Osteoblast (primary cell): Measurements from ENCODE around the gene RTP3. TPM values are rescaled to one million over a fixed set of nuclear protein-coding genes. Genes with fewer than 3 reads are reported as not detected.

Source experiments
- DNase-seq: peaks from one replicate; pipeline ENCODE4 v3.0.0; 2011; ENCODE audit warnings: low spot score, mixed read lengths; ENCODE audit not compliant: insufficient read length; ENCODE audit errors: missing footprints
- H2AFZ ChIP-seq: 2 replicates; pipeline ENCODE4 v1.6.0; 2011; ENCODE audit warnings: mild to moderate bottlenecking, low read length
- H3K27ac ChIP-seq: 2 replicates; pipeline ENCODE4 v1.5.1; 2011; ENCODE audit warnings: mild to moderate bottlenecking, low read depth, low read length, moderate library complexity
- H3K27me3 ChIP-seq: 2 replicates; pipeline ENCODE4 v1.6.0; 2012; ENCODE audit warnings: mild to moderate bottlenecking, control low read depth, inconsistent platforms, low read length, moderate library complexity; ENCODE audit not compliant: insufficient read depth
- H3K36me3 ChIP-seq: 2 replicates; pipeline ENCODE4 v1.5.1; 2011; ENCODE audit warnings: mild to moderate bottlenecking, low read length, control low read depth, moderate library complexity; ENCODE audit not compliant: insufficient read depth
- H3K4me1 ChIP-seq: 2 replicates; pipeline ENCODE4 v1.5.1; 2011; ENCODE audit warnings: mild to moderate bottlenecking, low read length, control low read depth, moderate library complexity; ENCODE audit not compliant: insufficient read depth
- H3K4me2 ChIP-seq: 2 replicates; pipeline ENCODE4 v1.6.0; 2011; ENCODE audit warnings: mild to moderate bottlenecking, low read length; ENCODE audit not compliant: insufficient read depth
- H3K4me3 ChIP-seq: fragments of 200-600 bp; sonication (generic); 3 replicates; pipeline ENCODE4 v1.5.1; 2012; ENCODE audit warnings: mild to moderate bottlenecking, low read length, inconsistent platforms; ENCODE audit not compliant: insufficient read depth
- H3K79me2 ChIP-seq: 2 replicates; pipeline ENCODE4 v1.6.0; 2012; ENCODE audit warnings: mild to moderate bottlenecking, low read length, control low read depth, inconsistent platforms; ENCODE audit not compliant: insufficient read depth
- H3K9me3 ChIP-seq: 2 replicates; pipeline ENCODE4 v1.5.1; 2011; ENCODE audit warnings: low read depth, low read length, control low read depth
- H4K20me1 ChIP-seq: 2 replicates; pipeline ENCODE4 v1.6.0; 2012; ENCODE audit warnings: mild to moderate bottlenecking, low read length, control low read depth; ENCODE audit not compliant: insufficient read depth
- total RNA-seq: library from RNA; depleted of rRNA; stranded (reverse); fragments of >200 nt; gene quantifications from 2 replicates; pipeline ENCODE4 v1.2.3, GENCODE V29; 2012
- TF ChIP-seq, protein P1 (sequence below): IDR thresholded peaks from 2 replicates; pipeline ENCODE4 v1.5.1; 2011; ENCODE audit warnings: mild to moderate bottlenecking, low read depth, low read length, moderate library complexity; ENCODE audit errors: extremely low read depth

Gene RTP3
- total RNA-seq, 1 donor: not detected

DNA sequence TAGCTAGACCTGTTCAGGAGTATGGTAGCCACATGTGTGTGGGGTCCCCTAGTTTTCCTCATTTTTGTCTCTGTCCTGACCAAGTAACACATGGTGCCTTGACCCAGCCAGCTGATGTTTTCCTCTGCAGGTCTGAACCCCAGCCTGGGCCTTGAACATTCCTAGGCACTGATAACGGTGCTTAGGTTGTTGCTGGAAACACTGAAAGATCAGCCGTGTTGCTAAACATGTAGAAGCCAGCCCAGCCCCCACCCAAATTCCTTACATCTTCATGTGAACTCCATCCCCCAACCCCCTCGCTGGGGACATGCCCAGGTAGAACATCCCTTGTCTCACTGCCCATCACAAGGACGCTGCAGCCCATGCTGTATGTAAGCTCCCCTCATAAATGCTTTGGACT lies 18.7 kb downstream of the RTP3 start:
- no peaks in the 10 kb centered on the region for H4K20me1 ChIP-seq
- TF ChIP-seq, protein P1, sequence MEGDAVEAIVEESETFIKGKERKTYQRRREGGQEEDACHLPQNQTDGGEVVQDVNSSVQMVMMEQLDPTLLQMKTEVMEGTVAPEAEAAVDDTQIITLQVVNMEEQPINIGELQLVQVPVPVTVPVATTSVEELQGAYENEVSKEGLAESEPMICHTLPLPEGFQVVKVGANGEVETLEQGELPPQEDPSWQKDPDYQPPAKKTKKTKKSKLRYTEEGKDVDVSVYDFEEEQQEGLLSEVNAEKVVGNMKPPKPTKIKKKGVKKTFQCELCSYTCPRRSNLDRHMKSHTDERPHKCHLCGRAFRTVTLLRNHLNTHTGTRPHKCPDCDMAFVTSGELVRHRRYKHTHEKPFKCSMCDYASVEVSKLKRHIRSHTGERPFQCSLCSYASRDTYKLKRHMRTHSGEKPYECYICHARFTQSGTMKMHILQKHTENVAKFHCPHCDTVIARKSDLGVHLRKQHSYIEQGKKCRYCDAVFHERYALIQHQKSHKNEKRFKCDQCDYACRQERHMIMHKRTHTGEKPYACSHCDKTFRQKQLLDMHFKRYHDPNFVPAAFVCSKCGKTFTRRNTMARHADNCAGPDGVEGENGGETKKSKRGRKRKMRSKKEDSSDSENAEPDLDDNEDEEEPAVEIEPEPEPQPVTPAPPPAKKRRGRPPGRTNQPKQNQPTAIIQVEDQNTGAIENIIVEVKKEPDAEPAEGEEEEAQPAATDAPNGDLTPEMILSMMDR: no peak
- no peak overlapping the region for H3K4me2 ChIP-seq
- no peaks in the 10 kb centered on the region for H3K27me3 ChIP-seq
- no peaks in the 10 kb centered on the region for H3K79me2 ChIP-seq
- H3K27ac ChIP-seq: peak overlapping the region; percentile 55
- H3K9me3 ChIP-seq: no peaks in the 10 kb centered on the region
- H2AFZ ChIP-seq: no peak overlapping the region
- no peaks in the 10 kb centered on the region for H3K36me3 ChIP-seq
- H3K4me3 ChIP-seq: no peak overlapping the region
- peaks cover 13% of the 10 kb centered on the region for H3K4me1 ChIP-seq
- no peak for DNase-seq

DNA sequence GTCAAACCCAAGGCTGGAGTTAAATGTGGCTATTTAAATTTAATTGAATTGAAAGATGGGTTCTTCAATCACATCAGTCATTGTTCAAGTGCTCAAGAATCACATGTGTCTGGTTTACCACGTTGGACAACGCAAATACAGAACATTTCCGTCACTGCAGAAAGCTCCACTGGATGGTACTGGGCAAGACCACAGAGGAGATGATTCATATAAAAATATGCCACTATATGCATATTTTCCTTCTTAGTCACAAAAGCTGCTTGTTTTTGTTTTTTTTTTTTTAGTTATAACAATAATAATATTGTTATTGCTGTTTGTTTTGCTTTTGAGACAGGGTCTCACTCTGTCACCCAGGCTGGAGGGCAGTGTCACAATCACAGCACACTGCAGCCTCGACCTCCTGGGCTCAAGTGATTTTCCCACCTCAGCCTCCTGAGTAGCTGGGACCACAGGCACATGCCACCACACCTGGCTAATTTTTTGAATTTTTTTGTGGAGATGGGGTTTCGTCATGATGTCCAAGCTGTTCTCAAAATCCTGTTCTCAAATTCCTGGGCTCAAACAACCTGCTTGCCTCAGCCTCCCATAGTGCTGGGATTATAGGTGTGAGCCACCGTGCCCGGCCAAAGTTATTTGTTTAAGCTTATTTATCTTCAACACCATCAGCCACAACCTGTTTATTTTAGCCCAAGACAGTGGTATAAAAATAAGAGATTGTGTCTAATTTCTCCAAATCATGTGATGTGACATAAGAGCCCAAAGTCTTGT lies 19.4 kb downstream of the RTP3 start:
- H2AFZ ChIP-seq: no peak overlapping the region
- H3K36me3 ChIP-seq: no peaks in the 10 kb centered on the region
- no peaks in the 10 kb centered on the region for H3K9me3 ChIP-seq
- TF ChIP-seq, protein P1: no peak
- no peaks in the 10 kb centered on the region for H3K79me2 ChIP-seq
- DNase-seq: no peak
- peak overlapping the region; percentile 55 for H3K27ac ChIP-seq
- no peak overlapping the region for H3K4me3 ChIP-seq
- H3K4me2 ChIP-seq: no peak overlapping the region
- no peaks in the 10 kb centered on the region for H4K20me1 ChIP-seq
- no peaks in the 10 kb centered on the region for H3K27me3 ChIP-seq
- peaks cover 13% of the 10 kb centered on the region for H3K4me1 ChIP-seq

DNA sequence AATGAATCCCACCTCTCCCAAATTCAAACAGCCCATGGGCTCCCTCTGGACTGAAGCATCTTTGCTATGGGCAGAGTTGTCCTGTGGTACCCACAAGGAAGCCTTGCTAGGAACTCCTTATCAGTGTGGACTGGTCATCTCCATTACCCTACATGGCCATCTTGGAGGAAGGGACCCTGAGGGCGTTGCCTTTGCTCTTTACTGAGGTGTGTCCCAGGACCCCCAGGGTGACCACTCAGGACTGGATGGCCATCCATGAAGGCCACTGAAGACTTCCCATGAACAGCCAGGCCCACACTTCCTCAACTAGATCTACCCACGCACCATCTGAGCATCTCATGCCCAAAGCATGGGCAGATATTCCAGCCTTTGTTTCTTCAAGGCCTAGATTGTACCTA lies 20.0 kb downstream of the RTP3 start:
- H3K27ac ChIP-seq: no peak overlapping the region
- H3K4me1 ChIP-seq: peaks cover 13% of the 10 kb centered on the region
- TF ChIP-seq, protein P1: no peak
- no peak overlapping the region for H3K4me3 ChIP-seq
- DNase-seq: no peak
- H3K36me3 ChIP-seq: no peaks in the 10 kb centered on the region
- H4K20me1 ChIP-seq: no peaks in the 10 kb centered on the region
- no peaks in the 10 kb centered on the region for H3K27me3 ChIP-seq
- no peak overlapping the region for H2AFZ ChIP-seq
- H3K4me2 ChIP-seq: no peak overlapping the region
- H3K9me3 ChIP-seq: no peaks in the 10 kb centered on the region
- no peaks in the 10 kb centered on the region for H3K79me2 ChIP-seq

DNA sequence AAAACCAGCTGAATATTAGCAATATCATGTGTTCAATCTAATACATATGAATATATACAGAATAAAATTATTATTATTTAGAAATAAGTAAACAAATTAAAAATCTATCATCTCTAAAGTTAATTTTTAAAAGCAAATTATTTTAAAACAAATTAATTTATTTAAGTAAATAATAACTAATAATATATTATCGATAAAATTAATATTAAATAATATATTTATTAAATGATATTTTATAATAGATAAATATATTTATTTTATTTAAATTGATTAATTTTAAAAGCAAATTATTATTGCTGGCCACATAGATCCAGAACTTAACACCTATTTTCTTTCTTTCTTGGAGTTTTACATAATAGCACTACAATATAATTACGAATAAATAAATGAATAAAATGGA lies 22.2 kb downstream of the RTP3 start:
- DNase-seq: no peak
- H3K27ac ChIP-seq: no peak overlapping the region
- no peak overlapping the region for H3K4me3 ChIP-seq
- H4K20me1 ChIP-seq: no peaks in the 10 kb centered on the region
- peaks cover 13% of the 10 kb centered on the region for H3K4me1 ChIP-seq
- no peaks in the 10 kb centered on the region for H3K36me3 ChIP-seq
- H3K79me2 ChIP-seq: no peaks in the 10 kb centered on the region
- H2AFZ ChIP-seq: no peak overlapping the region
- no peaks in the 10 kb centered on the region for H3K27me3 ChIP-seq
- TF ChIP-seq, protein P1: no peak
- no peaks in the 10 kb centered on the region for H3K9me3 ChIP-seq
- no peak overlapping the region for H3K4me2 ChIP-seq
